Esophagus squamous epithelium (tissue), 4 donors: ENCODE measurements around the gene ETV3.

Experiments
- POLR2A ChIP-seq, 4 donors: fragments of 450-650 bp; IDR thresholded peaks; one replicate each; pipeline ENCODE4 v1.6.1; 2017; ENCODE audit warnings: antibody characterized with exemption in 4 of 4, mild to moderate bottlenecking in 4 of 4, moderate library complexity in 3 of 4
- TF ChIP-seq, protein P1 (sequence below), 6 experiments: fragments of 450-650 bp in 4 of 6; fragments of 200-600 bp in 2 of 6; sonication (generic) in 2 of 6; IDR thresholded peaks; one replicate each; pipeline ENCODE4 v1.5.1; 2016 to 2019; ENCODE audit warnings: antibody characterized with exemption in 6 of 6, mild to moderate bottlenecking in 4 of 6, moderate library complexity in 4 of 6

DNA sequence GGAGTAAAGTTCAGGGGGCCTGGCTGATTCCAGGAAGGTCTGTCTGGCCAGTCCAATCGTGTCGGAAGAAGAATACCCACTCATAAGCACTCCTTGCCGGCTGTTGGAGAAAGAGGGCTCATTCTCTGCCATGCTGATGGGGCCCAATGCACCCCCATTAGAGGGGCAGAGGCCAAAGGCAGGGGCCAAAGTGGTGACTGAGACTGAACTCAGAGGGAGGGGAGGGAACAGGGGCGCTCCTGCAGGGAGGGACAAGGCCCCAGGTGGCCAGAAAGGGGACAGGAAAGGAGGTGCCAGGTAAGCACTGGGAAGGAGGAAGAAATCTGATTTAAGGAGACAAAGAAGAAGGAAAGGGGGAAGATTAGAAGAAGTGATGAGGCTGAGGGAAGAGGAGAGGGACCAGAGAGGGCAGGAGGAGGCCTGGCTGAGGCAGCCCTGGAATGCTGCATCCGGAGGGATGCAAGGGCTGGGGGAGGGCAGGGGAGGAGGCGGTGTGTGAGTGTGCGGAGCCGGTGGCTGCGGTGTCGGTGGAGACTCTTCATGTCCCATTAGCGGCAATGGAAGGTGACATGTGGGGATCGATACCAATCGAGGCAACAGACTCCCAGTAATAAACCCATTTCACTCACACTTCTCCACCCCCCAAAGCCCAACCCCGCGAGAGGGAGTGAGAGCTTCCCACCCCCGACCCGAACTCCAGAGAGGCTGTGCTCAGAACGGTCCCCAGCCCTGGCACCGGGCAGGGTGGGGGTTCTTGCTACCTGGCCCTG, 26.6 kb downstream of the ETV3 start:
- TF ChIP-seq, protein P1, sequence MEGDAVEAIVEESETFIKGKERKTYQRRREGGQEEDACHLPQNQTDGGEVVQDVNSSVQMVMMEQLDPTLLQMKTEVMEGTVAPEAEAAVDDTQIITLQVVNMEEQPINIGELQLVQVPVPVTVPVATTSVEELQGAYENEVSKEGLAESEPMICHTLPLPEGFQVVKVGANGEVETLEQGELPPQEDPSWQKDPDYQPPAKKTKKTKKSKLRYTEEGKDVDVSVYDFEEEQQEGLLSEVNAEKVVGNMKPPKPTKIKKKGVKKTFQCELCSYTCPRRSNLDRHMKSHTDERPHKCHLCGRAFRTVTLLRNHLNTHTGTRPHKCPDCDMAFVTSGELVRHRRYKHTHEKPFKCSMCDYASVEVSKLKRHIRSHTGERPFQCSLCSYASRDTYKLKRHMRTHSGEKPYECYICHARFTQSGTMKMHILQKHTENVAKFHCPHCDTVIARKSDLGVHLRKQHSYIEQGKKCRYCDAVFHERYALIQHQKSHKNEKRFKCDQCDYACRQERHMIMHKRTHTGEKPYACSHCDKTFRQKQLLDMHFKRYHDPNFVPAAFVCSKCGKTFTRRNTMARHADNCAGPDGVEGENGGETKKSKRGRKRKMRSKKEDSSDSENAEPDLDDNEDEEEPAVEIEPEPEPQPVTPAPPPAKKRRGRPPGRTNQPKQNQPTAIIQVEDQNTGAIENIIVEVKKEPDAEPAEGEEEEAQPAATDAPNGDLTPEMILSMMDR (IDR thresholded peaks at IDR 0.05) = no peak
- TF ChIP-seq POLR2A (IDR thresholded peaks at IDR 0.05) = no peak
